Panc1 (cell line): ENCODE measurements around the gene KEL.

Experiments
- CTCF ChIP-seq: fragments of 450-650 bp; IDR thresholded peaks from 2 replicates; pipeline ENCODE4 v1.5.1; 2017; ENCODE audit warnings: mild to moderate bottlenecking
- POLR2AphosphoS5 ChIP-seq: IDR thresholded peaks from 2 replicates; pipeline ENCODE4 v1.6.1; 2012; ENCODE audit warnings: mild to moderate bottlenecking, low read depth, low read length, moderate library complexity
- REST ChIP-seq, 2 experiments: IDR thresholded peaks; 2 replicates each; pipeline ENCODE4 v1.6.1; 2011 to 2012; ENCODE audit warnings: low read depth in 2 of 2, control low read depth in 1 of 2, low read length in 1 of 2, mild to moderate bottlenecking in 1 of 2, moderate library complexity in 1 of 2; ENCODE audit not compliant: insufficient read depth in 1 of 2
- SIN3A ChIP-seq: IDR thresholded peaks from 2 replicates; pipeline ENCODE4 v1.6.1; 2012; ENCODE audit warnings: low read depth, mild to moderate bottlenecking, low read length, moderate library complexity, borderline replicate concordance; ENCODE audit not compliant: insufficient read depth
- TCF7L2 ChIP-seq: IDR thresholded peaks from 2 replicates; pipeline ENCODE4 v1.6.1; 2011; ENCODE audit warnings: mild to moderate bottlenecking, low read depth, low read length, inconsistent platforms

- TF ChIP-seq CTCF (no peak), POLR2AphosphoS5 (no peak), SIN3A (no peak), REST (IDR thresholded peaks at IDR 0.05; ENCODE audit: insufficient read depth in 1 of 2, low read depth in 2 of 2, low read length in 1 of 2) (no peak), TCF7L2 (no peak)
These were observed 64.5 kb downstream of the KEL start for GRCh38 chr7:142897691-142898090.
